NOMO-1 (cell line): Measurements from ENCODE around the gene GALNT17.

ENCODE experiments used
- DNase-seq, 2 experiments: peaks; one replicate each; lab custom pipeline; 2025; ENCODE audit not compliant: unreplicated experiment in 2 of 2; lab: John Stamatoyannopoulos, UW

Gene GALNT17

DNA sequence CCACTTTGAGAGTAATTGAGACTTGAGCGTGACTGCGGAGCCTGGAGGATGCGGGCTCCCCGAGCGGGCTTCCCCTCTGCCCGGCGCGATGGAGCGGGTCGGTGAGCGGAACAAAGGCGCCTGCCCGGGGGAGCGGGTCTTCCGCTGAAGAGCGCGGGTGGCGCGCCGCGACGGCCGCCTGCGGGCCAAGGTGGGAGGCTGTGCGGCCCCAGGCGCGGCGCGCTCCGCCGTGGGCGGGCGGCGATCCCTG is at the start of gene GALNT17:
Gene GALNT17, plus strand, starts transcription at position 18 of the 250 bp plus-strand sequence.
- no peak for DNase-seq

DNA sequence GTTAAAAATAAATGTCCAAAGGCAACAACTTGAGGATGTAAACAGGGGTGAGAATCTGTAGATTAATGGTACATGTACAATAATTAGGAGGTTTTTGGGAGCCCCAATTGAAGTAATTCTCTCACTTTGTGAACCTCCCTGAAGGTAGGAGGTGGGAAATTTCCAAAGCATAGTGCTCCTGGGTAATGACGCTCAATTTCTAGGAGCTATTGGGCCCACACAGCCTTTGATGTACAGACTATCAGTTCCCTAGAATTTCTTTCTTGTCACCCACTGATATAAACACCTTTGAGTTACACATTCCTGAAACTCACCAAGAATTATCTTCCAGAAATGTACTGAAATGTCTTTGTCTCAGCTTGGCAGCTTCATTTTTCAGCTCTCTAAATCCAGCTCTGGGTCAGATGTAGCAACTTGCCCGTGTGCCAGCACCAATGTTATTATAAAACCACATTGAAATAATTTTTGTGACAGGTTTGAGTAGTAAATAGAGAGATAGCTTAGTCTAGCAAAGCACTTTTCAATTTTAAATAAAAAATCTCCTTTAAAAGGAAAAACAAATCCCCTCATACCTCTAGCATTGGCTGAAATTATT is 36.6 kb upstream of the GALNT17 start:
- no peak for DNase-seq

GRCh38 chr7:71096351-71096750 is 35.6 kb upstream of the GALNT17 start:
- DNase-seq = no peak

- no peak for DNase-seq
These were observed 25.7 kb upstream of the GALNT17 start for GRCh38 chr7:71106226-71106625.

DNA sequence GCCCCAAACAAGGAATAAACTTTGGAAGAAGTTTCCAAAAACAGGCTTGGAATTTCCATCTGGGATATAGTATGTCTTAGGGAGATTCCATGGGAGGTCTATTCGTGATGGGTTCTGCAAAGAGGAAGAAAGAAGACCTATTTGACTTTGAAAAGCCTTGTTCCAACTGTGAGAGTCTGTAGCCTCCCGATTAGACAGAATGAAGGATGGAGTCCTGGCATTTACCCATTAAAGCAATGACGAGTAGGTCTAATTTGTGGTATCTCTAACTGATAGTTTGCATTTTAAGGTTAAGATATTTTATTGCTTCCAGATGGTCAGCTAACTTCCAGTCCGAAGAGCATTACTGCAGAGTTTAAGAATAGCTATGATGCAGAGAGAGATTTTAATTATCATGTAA is 19.5 kb upstream of the GALNT17 start:
- DNase-seq = no peak

GRCh38 chr7:71120096-71120495 is 11.8 kb upstream of the GALNT17 start:
- DNase-seq = no peak

DNA sequence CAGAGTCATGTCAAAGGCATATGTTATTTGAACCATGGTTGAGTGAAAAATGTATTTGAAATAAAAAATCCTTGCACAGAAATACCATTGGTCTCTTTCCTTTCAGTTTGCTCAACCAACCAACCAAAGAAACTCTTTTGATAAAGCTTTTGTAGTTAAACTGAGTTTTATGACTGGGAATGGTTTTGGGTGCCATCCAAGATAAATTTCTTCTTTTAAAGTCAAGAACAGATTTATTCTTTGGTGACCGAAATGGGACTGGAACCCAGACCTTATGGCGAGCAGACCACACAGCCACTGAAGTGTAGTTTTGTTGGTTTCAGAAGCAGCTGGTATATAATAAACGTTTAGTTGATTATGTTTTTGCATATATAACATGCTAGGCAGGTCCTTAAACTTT is 2.8 kb upstream of the GALNT17 start:
- DNase-seq = no peak

- DNase-seq = no peak
These were observed 1.8 kb upstream of the GALNT17 start for GRCh38 chr7:71130031-71130679.

GRCh38 chr7:71131256-71132126 is 453 bp upstream of the GALNT17 start:
- no peak for DNase-seq

DNA sequence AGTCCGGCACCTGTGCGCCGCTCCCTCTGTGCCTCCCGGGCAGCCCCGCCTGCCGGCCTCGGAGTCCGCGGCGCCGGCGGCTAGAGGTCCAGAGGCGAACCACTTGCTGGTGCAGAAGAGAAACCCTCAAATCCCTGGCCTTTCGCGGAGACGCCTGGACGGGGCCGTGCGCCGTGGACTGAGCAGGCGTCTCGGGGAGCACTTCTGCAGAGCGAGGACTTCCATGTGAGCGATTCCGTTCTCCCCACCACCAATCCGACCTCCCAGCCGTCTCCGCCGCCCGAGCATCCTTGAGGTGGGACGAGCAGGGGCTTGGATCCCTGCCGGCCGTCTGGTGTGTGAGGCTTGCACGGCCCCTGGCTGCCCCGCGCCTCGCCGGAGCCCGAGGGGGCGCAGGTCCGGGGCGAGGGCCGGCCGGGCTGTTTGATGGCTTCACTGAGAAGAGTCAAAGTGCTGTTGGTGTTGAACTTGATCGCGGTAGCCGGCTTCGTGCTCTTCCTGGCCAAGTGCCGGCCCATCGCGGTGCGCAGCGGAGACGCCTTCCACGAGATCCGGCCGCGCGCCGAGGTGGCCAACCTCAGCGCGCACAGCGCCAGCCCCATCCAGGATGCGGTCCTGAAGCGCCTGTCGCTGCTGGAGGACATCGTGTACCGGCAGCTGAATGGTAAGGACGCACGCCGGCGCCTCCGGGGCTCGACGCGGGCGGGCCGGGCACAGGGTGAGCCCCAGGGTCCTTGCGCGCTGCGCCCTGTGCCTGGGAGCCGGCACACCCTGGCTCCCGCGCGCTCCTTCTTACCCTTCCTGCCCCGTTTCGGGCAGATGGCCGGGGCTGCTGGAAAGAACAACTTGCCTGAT is 660 bp downstream of the GALNT17 start:
- no peak for DNase-seq

DNA sequence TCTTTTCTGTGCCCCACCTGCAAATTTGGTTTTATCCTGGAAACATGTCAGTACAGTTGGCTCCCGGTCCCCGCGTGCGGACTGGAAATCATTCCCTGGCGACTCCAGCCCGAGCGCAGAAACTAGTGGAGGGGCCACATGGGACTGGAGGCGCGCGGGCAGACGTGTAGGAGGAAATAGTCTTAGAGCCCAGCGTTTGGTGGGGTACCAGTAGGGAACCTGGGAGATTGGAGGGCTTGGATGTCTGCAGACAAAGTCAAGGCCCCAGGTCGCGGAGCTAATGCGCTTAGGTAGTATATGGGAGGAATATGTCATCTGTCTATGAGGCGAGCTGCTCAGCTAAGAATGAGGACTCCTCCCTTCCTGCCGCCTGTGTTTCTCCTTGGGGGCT is 1.3 kb downstream of the GALNT17 start:
- DNase-seq = no peak

DNA sequence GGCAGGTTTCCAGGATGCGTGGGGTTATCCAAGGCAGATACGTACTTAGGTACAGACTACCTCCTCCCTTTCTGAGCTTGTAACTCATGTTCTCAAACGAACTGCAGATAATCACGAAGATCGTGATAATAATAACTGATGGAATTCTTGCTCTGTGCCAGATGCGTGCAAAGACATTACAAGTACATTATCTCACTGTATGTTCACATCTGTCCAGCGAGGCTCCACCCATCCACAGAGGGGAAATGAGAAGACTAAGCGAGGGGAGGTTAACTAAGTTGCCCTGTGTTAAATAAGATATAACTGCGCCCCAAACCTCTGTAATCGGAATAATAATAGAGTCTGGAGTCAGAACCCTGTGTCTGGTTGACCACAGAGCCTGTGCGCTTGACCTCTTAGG is 1.9 kb downstream of the GALNT17 start:
- DNase-seq = no peak

GRCh38 chr7:71135116-71135515 is 3.2 kb downstream of the GALNT17 start:
- no peak for DNase-seq

GRCh38 chr7:71135663-71136062 is 3.7 kb downstream of the GALNT17 start:
- DNase-seq = no peak

- DNase-seq = no peak
These were observed 5.5 kb downstream of the GALNT17 start for GRCh38 chr7:71137479-71137878.

- no peak for DNase-seq
These were observed 8.3 kb downstream of the GALNT17 start for GRCh38 chr7:71140264-71140663.

DNA sequence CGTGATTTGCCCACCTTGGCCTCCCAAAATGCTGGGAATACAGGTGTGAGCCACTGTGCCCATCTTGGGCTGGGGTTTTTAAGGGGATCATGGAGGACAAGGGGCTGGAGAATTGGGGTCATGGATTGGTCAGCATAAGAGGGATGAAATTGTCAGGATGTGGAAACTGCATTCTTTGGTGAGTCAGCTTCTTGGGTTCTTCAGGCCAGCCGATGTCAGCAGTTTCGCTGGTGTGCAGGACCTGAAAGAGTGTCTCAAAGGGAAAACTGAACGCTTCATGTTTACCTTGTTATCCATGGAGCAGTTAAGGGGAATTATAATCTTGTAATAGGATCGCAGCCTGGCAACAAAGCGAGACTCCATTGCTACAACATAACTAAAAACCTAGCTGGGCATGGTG is 13.0 kb downstream of the GALNT17 start:
- DNase-seq = no peak

- no peak for DNase-seq
These were observed 14.3 kb downstream of the GALNT17 start for GRCh38 chr7:71145906-71146901.

- DNase-seq = no peak
These were observed 16.2 kb downstream of the GALNT17 start for GRCh38 chr7:71148098-71148497.

DNA sequence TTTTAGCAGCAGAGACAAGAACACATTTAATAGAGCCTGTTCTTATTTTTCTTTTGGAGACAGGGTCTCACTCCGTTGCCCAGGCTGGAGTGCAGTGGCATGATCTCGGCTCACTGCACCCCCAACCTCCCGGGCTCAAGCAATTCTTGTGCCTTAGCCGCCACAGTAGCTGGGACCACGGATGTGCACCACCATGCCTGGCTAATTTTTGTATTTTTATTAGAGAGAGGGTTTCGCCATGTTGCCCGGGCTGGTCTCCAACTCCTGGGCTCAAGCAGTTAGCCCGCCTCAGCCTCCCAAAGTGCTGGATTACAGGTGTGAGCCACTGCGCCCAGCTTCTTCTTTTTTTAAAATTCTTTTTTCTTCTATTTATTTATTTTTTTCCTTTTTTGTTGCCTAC is 23.3 kb downstream of the GALNT17 start:
- DNase-seq = no peak
